GM13977 (cell line): Measurements from ENCODE around the gene LIG1.
"Not testable (repeated sequence)": the region's sequence is repeated elsewhere in the genome, so short reads cannot be mapped to it uniquely, and the experiment has no call there.

Experiments used
- DNase-seq: peaks from one replicate; pipeline ENCODE4 v3.0.0; 2012; ENCODE audit warnings: low spot score
- in situ Hi-C: fragments of 300-500 bp; cut with MboI; formaldehyde crosslinking; loops from one replicate; pipeline ENCODE4 v1.12.0; 2022; ENCODE audit warnings: low sequenced_read_pairs, low pct_unique_long_range_greater_than_20kb, mixed read lengths, inconsistent platforms; ENCODE audit not compliant: unreplicated experiment
- TF ChIP-seq, protein P1 (sequence below): IDR thresholded peaks from 2 replicates; pipeline ENCODE4 v1.5.1; 2012; ENCODE audit warnings: mild to moderate bottlenecking, control low read depth; ENCODE audit not compliant: insufficient read depth; ENCODE audit errors: extremely low read depth, missing control alignments

Gene LIG1

DNA sequence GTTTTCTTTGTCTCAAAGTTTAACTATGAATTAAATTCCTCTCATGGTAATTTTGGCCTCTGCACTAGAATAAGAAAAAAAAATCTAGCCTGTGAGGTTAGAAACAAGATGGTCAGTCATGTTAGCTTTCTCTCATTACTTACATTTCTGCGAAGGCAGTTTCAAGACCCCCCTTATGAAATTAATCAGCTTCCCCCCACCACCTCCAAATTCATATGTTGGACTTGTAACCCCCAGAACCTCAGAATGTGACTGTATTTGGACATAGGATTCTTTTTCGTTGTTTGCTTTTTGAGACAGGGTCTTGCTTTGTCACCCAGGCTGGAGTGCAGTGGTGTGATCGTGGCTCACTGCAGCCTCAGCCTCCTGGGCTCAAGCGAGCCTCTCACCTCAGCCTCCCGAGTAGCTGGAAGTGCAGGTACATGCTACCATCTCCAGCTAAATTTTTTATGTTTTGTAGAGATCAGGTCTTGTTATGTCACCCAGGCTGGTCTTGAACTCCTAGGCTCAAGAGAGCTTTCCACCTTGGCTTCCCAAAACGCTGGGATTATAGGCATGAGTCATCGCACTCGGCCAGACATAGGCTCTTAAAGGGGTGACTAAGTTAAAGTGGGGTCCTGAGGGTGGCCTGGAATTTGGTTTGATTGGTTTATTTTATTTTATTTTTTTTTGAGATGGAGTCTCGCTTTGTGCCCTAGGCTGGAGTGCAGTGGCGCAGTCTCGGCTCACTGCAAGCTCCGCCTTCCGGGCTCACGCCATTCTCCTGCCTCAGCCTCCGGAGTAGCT is 61.0 kb downstream of the LIG1 start:
- in situ Hi-C loops, result loop anchor here (10.0 kb wide), 1 partner anchor 46 kb away; no protein-coding TSS in a partner anchor
- no peak for DNase-seq

DNA sequence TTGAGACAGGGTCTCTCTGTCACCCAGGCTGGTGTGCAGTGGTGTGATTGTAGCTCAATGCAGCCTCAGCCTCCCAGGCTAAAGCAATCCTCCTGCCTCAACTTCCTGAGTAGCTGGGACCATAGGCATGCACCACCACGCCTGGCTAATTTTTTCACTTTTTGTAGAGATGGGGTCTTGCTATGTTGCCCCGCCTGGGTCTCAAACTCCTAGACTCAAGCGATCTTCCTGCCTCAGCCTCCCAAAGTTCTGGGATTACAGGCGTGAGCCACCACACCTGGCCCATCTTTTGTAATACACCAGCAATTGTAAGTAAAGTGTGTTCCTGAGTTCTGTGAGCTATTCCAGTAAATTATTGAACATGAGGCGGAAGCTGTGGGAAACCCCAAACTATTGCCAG is 66.2 kb downstream of the LIG1 start:
- DNase-seq, result no peak
- TF ChIP-seq, protein P1, sequence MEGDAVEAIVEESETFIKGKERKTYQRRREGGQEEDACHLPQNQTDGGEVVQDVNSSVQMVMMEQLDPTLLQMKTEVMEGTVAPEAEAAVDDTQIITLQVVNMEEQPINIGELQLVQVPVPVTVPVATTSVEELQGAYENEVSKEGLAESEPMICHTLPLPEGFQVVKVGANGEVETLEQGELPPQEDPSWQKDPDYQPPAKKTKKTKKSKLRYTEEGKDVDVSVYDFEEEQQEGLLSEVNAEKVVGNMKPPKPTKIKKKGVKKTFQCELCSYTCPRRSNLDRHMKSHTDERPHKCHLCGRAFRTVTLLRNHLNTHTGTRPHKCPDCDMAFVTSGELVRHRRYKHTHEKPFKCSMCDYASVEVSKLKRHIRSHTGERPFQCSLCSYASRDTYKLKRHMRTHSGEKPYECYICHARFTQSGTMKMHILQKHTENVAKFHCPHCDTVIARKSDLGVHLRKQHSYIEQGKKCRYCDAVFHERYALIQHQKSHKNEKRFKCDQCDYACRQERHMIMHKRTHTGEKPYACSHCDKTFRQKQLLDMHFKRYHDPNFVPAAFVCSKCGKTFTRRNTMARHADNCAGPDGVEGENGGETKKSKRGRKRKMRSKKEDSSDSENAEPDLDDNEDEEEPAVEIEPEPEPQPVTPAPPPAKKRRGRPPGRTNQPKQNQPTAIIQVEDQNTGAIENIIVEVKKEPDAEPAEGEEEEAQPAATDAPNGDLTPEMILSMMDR, result no peak
- in situ Hi-C loops, result loop anchor here (10.0 kb wide), 1 partner anchor 51 kb away; no protein-coding TSS in a partner anchor

More for the DNA sequence above, 61.0 kb downstream of the LIG1 start:
- TF ChIP-seq, protein P1, result no peak

DNA sequence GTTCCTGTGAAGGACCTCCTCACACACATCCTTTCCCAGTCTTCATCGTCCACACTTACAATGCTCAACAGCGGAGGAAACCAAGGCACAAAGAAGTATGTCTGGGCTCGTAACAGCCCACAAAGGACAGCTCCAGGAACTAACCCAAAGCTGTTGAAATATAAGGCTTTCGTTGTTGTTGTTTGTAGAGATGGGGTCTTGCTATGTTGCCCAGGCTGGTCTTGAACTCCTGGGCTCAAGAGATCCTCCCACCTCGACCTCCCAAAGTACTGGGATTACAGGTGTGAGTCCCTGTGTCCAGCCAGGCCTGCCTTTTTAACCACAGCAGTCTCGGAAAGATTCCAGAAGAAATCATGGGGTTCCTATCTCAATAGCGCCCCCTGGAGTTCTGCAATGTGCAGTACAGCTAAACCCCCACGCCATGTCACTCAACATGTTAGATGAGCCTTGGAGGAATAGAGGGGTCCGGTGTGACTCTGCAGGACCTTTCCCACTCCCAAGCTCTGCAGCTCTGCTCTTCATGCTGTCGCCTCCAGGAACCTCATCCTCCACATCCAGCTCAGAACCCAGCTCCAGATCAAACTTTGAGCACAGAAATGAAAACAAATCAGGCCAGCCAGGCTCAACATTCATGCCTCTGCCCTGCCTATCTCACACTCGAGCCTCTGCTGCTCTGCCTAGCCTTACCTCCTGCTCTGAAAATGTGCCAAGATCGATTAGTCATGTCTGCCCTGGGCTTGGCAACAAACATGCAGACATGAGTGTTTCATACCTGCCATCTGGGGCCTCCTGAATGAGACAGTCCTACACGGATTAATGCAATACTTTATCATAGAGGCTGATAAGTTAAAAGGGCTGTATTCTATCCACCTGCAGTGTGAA is 67.0 kb downstream of the LIG1 start:
- in situ Hi-C loops, result loop anchor here (10.0 kb wide), 1 partner anchor 52 kb away; no protein-coding TSS in a partner anchor
- DNase-seq, result peak; percentile 69
- TF ChIP-seq, protein P1, result peak; percentile 67

DNA sequence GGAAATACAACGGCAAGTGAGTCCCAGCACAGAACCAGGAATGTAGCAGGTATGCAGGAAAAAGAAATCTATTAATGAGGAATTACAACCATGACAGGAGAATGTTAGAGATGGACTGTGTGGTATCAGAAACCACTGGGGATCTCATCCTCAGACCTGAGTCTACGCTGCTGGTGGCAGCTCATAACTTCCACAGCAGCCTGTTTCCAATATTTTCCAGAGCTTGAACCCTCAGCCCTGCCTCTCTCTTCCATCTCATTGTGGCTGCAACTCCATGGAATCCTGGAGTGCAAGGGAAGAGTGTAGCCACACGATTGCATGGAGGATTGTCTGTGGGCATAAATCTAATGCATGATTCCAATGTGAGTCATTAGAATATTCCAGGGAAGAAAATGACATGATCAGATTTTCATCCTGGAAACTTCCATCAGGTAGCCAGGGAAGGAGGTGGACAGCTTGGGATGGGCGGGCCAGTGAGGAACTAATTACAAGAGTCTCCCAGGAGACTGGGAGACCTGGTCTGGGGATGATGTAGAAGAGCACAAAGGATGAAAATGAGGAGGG is 74.5 kb downstream of the LIG1 start:
- no peak for DNase-seq
- TF ChIP-seq, protein P1, result no peak
- in situ Hi-C loops, result no loop called here

- TF ChIP-seq, protein P1, result no peak
- in situ Hi-C loops, result no loop called here
- DNase-seq, result no peak
Observed at GRCh38 chr19:48094855-48095203, 75.3 kb downstream of the LIG1 start.

GRCh38 chr19:48094129-48094854 is 75.9 kb downstream of the LIG1 start:
- in situ Hi-C loops, result no loop called here
- TF ChIP-seq, protein P1, result no peak
- DNase-seq, result no peak

DNA sequence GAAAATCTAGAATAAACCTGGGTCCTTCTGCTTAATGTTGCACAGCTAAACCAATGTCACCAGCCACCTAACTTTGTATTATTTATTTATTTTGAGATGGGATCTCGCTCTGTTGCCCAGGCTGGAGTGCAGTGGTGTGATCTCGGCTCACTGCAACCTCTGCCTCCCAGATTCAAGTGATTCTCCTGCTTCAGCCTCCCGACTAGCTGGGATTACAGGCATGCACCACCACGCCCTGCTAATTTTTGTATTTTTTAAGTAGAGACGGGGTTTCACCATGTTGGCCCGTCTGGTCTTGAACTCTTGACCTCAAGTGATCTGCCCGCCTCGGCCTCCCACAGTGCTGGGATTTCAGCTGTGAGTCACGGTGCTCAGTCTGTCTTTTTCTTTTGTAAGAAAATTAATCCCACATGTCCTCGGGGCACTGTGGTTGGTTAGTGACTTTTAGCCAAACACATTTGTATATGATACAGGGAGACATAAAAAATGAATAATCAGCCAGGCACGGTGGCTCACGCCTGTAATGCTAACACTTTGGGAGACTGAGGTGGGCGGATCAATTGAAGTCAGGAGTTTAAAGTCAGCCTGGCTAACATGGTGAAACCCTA is 78.9 kb downstream of the LIG1 start:
- in situ Hi-C loops, DNase-seq: not testable (repeated sequence)
